Ureter (tissue), 1 donor: ENCODE results near the gene MPDU1. TPM values are rescaled to one million over a fixed set of nuclear protein-coding genes. Genes with fewer than 3 reads are reported as not detected.

Experiments
- DNase-seq: peaks from one replicate; pipeline ENCODE4 v3.0.0-alpha.2; 2020; ENCODE audit warnings: low spot score
- total RNA-seq: library from RNA; stranded (reverse); gene quantifications from one replicate; pipeline ENCODE4 v1.2.4, GENCODE V29; 2023
- donor health status: DM: yes; HTN: yes; CAD: no.

The MPDU1 gene
- total RNA-seq, 1 donor from 2014 or later: 68.1 TPM

DNA sequence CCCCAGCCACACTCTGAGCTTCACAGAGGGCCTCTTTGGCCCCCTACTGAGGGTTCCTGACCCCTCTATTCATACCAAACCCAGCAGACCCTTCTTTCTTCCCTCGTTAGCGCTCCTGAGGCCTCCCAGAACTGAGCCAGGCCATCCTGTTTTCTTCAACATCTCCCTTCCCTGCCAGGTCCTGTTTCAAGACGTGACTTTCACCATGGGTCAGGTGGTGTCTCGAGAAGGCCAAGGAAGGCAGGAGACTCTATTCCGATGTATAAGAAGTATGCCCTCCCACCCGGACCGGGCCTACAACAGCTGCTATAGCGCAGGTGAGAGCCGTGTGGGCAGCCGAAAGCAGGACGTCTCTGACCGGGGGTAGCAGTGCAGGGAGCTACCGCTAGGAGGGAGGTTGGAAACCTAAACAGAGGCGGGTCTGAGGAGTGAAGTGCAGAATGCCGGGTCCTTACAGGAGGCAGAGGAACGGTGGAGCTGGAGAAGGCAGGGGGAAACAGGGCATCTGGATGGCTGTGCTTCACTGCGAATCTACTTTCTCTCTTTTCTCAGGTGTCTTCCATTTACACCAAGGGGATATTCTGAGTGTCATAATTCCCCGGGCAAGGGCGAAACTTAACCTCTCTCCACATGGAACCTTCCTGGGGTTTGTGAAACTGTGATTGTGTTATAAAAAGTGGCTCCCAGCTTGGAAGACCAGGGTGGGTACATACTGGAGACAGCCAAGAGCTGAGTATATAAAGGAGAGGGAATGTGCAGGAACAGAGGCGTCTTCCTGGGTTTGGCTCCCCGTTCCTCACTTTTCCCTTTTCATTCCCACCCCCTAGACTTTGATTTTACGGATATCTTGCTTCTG lies 23.3 kb upstream of the MPDU1 start:
- DNase-seq: no peak

DNA sequence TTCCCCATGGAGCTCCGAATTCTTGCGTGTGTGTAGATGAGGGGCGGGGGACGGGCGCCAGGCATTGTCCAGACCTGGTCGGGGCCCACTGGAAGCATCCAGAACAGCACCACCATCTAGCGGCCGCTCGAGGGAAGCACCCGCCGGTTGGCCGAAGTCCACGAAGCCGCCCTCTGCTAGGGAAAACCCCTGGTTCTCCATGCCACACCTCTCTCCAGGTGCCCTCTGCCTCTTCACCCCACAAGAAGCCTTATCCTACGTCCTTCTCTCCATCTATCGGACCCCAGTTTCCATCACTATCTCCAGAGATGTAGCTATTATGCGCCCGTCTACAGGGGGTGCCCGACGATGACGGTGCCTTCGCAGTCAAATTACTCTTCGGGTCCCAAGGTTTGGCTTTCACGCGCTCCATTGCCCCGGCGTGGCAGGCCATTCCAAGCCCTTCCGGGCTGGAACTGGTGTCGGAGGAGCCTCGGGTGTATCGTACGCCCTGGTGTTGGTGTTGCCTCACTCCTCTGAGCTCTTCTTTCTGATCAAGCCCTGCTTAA lies 22.6 kb upstream of the MPDU1 start:
- DNase-seq: peak; percentile 94

DNA sequence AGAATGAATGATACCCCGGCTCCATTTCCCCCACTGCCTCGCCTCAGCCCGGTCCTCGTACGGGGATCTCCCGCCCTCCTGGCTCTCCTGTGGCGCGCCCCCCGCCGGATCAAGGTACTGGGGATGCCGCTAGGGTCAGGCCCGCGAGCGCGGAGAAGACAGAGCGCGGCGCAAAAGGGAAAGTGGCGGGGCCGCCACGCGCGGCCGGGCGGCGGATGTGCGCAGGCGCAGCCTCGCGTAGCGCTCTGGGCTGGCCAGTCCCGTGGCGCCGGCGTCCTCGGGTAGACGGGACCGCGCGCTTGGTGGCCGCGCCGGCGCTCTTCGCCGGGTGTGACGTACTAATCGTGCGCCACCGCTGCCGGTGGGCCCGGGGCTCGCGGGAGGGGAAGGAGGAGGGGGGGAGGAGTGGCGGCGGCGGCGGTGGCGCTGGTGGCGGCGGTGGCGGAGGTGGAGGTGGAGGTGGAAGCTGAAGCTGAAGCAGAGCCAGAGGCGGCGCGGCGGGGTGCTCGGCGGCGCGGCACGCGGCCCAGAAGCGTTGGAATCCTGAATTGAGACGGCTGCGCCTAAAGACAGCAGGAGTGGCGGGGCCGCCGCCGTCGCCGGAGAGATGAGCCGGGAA lies 22.0 kb upstream of the MPDU1 start, which contains the start of gene SENP3:
SENP3 (plus strand) TSS at position 331 of the 619 bp plus-strand sequence. CDS start 1,158 bp downstream, outside the sequence.
- DNase-seq: peak; percentile 90

DNA sequence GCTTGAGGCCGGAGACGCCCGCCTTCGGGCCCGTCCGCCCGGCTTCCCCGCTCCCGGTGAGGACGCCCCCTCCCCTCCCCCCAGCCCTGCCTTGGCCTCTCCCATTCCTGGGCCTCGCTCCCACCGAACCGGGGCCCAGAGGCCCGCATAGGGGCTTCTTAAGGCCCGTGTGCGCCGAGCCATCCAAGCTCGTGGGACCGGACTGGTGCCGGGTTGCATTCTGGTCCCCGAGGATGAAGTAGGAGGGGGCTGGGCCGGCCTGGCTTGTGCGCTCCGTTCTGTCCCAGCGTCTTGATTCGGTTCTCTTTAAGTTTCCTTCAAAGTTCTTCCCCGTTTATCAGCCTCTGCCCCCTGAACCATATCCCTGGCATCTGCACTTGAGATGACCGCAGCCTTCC lies 21.4 kb upstream of the MPDU1 start:
- no peak for DNase-seq

DNA sequence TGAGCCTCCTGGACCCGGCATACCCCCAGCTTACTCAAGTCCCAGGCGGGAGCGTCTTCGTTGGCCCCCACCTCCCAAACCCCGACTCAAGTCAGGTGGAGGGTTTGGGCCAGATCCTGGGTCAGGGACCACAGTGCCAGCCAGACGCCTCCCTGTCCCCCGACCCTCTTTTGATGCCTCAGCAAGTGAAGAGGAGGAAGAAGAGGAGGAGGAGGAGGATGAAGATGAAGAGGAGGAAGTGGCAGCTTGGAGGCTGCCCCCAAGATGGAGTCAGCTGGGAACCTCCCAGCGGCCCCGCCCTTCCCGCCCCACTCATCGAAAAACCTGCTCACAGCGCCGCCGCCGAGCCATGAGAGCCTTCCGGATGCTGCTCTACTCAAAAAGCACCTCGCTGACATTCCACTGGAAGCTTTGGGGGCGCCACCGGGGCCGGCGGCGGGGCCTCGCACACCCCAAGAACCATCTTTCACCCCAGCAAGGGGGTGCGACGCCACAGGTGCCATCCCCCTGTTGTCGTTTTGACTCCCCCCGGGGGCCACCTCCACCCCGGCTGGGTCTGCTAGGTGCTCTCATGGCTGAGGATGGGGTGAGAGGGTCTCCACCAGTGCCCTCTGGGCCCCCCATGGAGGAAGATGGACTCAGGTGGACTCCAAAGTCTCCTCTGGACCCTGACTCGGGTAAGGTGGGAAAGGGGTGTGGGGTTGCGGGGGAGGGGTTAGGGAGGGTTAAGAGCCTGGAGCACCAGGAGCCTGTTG lies 20.4 kb upstream of the MPDU1 start:
- no peak for DNase-seq

DNA sequence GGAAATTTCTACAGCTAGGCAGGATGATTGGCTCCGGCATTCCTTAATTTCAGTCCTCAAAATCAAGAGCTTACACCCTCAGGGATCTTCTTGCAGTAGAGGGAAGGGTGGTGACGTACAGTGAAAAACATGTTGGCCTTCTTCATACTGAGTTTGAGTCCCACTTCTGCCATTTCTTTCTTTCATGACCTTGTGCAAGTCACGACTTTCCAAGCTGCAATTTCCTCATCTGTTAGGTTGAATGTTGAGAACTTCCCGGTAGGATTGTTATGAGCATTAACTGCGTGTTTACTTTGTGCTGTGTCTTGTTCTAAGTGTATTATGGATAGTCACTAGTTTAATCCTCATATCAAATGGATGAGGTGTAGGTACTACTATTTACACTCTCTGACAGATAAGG lies 14.1 kb upstream of the MPDU1 start:
- no peak for DNase-seq

DNA sequence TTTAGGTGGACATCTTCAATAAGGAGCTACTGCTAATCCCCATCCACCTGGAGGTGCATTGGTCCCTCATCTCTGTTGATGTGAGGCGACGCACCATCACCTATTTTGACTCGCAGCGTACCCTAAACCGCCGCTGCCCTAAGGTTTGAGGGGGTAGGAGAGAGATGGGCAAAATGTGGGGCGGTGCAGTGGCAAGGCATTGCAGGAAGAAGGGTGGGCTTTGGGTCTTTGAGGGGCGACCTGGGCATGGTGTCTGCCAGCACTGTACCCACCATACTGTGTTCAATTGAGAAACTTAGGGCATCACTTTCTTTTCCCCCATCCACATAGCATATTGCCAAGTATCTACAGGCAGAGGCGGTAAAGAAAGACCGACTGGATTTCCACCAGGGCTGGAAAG lies 13.3 kb upstream of the MPDU1 start:
- no peak for DNase-seq

DNA sequence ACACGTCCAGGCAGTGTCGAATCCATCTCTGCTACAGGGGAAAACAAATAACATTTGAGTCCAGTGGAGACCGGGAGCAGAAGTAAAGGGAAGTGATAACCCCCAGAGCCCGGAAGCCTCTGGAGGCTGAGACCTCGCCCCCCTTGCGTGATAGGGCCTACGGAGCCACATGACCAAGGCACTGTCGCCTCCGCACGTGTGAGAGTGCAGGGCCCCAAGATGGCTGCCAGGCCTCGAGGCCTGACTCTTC lies 11.4 kb upstream of the MPDU1 start:
- no peak for DNase-seq

DNA sequence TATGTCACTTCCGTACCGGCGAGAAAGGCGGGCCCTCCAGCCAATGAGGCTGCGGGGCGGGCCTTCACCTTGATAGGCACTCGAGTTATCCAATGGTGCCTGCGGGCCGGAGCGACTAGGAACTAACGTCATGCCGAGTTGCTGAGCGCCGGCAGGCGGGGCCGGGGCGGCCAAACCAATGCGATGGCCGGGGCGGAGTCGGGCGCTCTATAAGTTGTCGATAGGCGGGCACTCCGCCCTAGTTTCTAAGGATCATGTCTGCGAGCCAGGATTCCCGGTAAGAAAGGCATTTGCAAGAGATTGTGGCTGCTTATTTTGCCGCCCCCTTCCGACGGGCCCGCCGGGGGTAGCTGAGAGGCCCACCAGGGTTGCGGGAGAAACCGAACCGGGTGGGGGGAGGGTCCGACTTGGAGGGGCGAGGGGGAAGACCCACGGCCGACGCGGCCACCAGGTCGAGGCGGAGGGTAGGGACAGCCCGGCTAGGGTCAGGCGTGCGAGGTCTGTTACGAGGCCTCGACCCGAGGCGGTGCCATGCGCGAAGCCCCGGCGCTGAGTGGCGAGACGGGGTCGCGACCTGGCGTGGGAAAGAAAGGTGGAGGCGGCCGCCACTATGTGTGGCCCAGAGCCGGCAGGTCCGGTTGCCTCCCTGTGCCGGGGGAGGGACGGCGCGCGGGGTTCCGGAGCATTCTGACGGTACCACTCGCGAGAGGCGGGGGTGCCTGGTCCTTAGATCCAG lies 10.9 kb upstream of the MPDU1 start:
- peak; percentile 100 for DNase-seq

DNA sequence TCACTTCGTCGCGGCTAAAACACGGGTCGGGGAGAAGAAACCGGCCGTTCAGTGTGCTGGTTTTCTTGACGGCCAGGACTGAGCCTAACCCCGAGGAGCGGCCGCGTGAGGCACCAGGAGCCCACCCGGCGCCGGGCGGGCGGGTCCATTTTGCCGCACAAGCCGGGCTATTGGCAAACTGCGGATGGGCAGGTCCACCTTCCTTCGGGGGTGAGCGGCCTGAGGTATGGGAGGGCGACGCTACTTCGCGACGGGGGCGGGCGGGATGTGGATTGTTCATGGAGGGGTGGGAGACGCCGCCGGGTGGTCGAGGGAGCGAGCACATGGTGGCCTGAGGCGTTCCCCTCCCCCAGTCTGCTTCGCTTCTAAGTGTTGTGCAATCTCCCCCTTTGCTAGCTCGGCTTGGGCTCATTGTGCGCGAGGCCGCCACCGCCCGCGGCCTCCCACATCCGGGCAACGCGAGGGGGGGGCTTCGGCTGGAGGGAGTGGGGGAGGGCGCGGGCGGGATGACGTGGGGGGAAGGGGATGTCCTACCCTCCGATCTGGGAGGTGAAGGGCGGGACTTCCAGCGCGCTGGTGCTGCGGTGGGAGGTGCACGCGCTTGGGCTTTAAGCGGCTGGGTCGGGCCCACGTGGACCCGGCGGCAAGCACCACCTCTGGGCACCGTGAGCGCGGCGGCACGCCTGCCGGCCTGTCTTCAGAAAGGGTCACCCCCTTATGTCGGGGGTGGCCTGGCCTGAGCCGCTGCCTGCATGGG lies 10.2 kb upstream of the MPDU1 start:
- DNase-seq: peak; percentile 93

DNA sequence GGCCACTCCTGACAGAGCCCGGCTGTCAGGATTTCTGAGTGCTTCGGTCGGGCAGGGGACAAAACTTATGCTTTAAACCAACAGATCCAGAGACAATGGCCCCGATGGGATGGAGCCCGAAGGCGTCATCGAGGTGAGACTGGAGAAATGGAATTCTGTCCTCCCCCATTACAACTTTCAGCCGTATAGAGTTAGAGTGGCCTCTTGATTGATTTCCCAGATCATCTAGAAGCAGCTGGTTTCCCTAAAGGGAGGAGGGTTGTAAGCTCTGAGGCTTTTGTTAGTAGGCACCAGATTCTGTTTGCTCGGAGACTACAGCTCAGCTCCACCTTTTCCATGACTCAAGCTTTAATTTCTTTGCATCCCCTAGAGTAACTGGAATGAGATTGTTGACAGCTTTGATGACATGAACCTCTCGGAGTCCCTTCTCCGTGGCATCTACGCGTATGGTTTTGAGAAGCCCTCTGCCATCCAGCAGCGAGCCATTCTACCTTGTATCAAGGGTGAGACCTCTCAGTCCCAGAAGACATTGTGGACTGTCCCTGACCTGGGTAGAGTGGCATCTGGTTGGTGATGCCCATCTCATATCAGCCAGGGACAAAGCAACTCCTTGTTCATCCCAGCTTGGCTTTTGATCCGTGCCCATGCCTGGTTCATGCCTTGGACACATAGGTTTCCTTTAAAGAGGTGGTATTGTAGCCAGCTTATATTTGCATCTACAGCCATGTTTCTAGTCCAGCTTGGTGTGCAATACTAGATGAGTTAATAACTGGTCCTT lies 9.3 kb upstream of the MPDU1 start:
- DNase-seq: no peak

DNA sequence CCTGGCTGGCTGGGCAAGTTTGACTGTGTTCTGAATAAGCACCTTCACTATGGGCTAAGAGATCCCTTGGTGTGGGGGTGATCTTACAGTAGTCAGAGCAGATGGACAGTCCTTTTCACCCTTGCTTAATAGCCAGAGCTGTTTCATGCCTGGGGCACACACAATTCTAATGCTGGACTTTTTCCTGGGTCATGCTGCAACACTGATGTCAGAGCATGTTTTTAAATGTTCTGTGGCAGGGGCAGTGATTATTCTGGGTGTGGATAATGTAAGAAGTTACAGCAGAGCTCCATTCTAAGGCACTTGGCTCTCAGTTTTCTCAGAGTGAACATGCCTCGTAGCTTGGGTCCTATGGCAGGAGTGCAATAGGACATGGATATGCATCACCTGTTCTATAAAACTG lies 8.2 kb upstream of the MPDU1 start:
- DNase-seq: no peak

DNA sequence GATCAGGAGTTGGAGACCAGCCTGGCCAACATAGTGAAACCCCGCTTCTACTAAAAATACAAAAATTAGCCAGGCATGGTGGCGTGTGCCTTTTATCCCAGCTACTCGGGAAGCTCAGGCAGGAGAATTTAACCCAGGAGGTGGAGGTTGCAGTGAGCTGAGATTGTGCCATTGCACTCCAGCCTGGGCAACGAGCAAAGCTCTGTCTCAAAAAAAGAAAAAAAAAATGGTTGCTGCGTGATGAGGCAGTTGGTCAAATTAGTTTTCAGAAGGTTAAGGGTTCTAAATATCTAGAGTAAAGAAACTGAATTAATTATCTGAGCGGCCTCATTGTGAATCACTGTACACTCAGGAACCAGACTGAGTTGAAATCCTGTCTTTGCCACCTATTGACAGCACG lies 7.7 kb upstream of the MPDU1 start:
- DNase-seq: no peak

DNA sequence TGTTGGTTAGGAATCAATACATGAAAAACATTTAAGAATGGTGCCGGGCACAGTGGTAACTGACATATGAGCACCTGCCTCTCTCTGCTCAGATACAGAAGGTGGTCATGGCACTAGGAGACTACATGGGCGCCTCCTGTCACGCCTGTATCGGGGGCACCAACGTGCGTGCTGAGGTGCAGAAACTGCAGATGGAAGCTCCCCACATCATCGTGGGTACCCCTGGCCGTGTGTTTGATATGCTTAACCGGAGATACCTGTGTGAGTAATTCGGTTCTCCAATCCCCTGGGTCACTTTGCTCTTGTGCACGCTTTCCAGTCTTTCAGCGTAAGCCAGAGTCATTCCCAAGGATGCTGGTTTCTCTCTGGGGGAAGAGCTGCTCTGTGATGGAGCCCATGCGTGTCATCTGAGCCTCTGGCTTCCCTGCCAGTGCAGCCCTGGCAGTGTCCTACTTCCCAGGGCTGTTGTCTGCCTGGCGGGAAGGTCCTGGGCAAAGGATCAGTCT lies 7.2 kb upstream of the MPDU1 start:
- no peak for DNase-seq

DNA sequence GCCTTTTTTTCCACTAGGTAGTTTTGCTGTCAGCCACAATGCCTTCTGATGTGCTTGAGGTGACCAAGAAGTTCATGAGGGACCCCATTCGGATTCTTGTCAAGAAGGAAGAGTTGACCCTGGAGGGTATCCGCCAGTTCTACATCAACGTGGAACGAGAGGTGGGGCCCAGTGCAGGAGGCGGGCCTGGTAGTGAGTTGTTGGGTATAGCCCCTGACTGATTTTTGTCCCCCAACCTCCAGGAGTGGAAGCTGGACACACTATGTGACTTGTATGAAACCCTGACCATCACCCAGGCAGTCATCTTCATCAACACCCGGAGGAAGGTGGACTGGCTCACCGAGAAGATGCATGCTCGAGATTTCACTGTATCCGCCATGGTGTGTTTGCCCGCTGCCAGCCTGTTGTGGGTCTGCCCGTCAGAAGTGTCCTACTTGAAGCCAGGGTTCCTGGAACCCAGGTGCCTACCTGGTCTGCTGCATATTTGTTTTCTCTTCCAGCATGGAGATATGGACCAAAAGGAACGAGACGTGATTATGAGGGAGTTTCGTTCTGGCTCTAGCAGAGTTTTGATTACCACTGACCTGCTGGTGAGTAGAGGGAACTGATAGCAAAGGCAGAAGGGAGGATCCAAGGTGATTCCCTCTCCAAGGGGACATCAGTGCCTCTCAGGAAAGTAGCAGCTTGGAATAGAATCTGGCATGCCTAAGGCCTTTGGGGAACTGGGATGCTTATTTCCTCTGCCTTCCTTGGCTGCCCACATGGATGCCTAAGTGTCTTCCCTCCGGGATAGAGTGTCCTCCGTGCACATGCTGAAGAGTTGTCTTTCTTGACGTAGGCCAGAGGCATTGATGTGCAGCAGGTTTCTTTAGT lies 6.1 kb upstream of the MPDU1 start:
- no peak for DNase-seq

DNA sequence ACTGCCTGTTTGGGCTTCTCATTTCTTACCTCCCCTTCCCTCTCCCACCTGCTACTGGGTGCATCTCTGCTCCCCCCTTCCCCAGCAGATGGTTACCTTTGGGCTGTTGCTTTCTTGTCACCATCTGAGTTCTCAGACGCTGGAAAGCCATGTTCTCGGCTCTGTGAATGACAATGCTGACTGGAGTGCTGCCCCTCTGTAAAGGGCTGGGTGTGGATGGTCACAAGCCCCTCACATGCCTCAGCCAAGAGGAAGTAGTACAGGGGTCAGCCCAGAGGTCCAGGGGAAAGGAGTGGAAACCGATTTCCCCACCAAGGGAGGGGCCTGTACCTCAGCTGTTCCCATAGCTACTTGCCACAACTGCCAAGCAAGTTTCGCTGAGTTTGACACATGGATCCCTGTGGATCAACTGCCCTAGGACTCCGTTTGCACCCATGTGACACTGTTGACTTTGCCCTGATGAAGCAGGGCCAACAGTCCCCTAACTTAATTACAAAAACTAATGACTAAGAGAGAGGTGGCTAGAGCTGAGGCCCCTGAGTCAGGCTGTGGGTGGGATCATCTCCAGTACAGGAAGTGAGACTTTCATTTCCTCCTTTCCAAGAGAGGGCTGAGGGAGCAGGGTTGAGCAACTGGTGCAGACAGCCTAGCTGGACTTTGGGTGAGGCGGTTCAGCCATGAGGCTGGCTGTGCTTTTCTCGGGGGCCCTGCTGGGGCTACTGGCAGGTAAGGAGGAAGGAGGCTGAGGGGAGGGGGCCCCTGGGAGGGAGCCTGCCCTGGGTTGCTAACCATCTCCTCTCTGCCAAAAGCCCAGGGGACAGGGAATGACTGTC lies 4.4 kb upstream of the MPDU1 start, which contains the start of gene CD68:
CD68 (plus strand) TSS at position 638 of the 833 bp plus-strand sequence; CDS start at position 678, 40 bp downstream.
- DNase-seq: peak; percentile 88

DNA sequence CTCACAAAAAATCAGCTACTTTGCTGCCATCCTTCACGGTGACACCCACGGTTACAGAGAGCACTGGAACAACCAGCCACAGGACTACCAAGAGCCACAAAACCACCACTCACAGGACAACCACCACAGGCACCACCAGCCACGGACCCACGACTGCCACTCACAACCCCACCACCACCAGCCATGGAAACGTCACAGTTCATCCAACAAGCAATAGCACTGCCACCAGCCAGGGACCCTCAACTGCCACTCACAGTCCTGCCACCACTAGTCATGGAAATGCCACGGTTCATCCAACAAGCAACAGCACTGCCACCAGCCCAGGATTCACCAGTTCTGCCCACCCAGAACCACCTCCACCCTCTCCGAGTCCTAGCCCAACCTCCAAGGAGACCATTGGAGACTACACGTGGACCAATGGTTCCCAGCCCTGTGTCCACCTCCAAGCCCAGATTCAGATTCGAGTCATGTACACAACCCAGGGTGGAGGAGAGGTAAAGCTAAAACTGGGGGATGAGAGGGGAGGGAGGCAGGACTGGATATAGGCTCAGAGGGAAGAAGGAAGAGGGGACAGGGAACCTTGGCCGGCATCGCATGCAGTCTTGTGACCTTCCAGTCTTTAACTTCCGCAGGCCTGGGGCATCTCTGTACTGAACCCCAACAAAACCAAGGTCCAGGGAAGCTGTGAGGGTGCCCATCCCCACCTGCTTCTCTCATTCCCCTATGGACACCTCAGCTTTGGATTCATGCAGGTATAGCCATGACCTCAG lies 3.6 kb upstream of the MPDU1 start:
- no peak for DNase-seq
